Nephron (organoid): ENCODE results near the gene FAM193A.
A peak's percentile ranks its signal among the peaks of the same experiment; 100 is the strongest.
"Not testable (repeated sequence)": the region's sequence is repeated elsewhere in the genome, so short reads cannot be mapped to it uniquely, and the experiment has no call there.

Experiments used
- H3K27ac Mint-ChIP-seq, 3 experiments: 2 replicates each; pipeline ENCODE4 v1.8.0; 2020; ENCODE audit warnings: mixed read lengths in 3 of 3, mild to moderate bottlenecking in 2 of 3, moderate library complexity in 1 of 3
- H3K27me3 Mint-ChIP-seq: 2 replicates; pipeline ENCODE4 v1.8.0; 2021; ENCODE audit warnings: low read depth, mild to moderate bottlenecking, moderate library complexity, mixed read lengths
- H3K36me3 Mint-ChIP-seq: 2 replicates; pipeline ENCODE4 v1.8.0; 2020; ENCODE audit warnings: low read depth, mixed read lengths
- H3K4me1 Mint-ChIP-seq: 2 replicates; pipeline ENCODE4 v1.8.0; 2020; ENCODE audit warnings: mixed read lengths
- H3K4me3 Mint-ChIP-seq, 3 experiments: 2 replicates each; pipeline ENCODE4 v1.8.0; 2020; ENCODE audit warnings: mild to moderate bottlenecking in 3 of 3, mixed read lengths in 3 of 3, moderate library complexity in 2 of 3
- H3K9me3 Mint-ChIP-seq: 2 replicates; pipeline ENCODE4 v1.8.0; 2020; ENCODE audit warnings: mixed read lengths
- TF ChIP-seq, protein P1 (sequence below), 3 experiments: fragments of 200-600 bp; sonication (generic); IDR thresholded peaks; one replicate each; pipeline ENCODE4 v1.5.0; 2021; ENCODE audit warnings: antibody characterized with exemption in 3 of 3; ENCODE audit not compliant: unreplicated experiment in 3 of 3

FAM193A gene

DNA sequence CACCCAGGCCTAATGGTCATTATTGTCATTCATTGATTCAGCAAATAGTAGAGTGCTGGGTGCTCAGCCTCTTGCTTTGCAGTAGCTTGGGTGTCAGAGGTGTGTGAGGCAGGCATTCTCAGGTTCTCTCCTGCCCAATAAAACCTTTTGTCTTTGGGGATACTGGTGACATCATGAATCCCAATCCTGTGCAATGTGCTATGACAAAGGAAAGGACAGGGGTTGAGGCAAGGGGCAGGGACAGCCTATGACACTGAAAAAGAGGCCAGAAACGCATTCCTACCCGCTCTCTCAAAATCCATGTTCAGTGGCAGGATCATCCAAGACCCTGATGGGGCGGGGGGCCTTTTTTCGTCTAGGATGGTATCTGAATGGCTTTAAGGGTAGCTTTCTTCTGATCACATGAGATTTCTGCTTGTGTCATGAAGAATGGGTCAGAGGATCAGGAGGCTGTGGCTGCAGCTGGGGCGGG, 1.5 kb upstream of the FAM193A start:
- no peaks in the 10 kb centered on the region for H3K27me3 Mint-ChIP-seq
- TF ChIP-seq, protein P1, sequence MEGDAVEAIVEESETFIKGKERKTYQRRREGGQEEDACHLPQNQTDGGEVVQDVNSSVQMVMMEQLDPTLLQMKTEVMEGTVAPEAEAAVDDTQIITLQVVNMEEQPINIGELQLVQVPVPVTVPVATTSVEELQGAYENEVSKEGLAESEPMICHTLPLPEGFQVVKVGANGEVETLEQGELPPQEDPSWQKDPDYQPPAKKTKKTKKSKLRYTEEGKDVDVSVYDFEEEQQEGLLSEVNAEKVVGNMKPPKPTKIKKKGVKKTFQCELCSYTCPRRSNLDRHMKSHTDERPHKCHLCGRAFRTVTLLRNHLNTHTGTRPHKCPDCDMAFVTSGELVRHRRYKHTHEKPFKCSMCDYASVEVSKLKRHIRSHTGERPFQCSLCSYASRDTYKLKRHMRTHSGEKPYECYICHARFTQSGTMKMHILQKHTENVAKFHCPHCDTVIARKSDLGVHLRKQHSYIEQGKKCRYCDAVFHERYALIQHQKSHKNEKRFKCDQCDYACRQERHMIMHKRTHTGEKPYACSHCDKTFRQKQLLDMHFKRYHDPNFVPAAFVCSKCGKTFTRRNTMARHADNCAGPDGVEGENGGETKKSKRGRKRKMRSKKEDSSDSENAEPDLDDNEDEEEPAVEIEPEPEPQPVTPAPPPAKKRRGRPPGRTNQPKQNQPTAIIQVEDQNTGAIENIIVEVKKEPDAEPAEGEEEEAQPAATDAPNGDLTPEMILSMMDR (IDR thresholded peaks at IDR 0.05; ENCODE audit: unreplicated experiment in 3 of 3) = no peak
- peak overlapping the region; percentile 95 to 99 (median 96) for H3K27ac Mint-ChIP-seq
- H3K36me3 Mint-ChIP-seq = peaks cover 5% of the 10 kb centered on the region
- peak overlapping the region; percentile 98 to 99 (median 98) for H3K4me3 Mint-ChIP-seq
- peaks cover 5% of the 10 kb centered on the region for H3K4me1 Mint-ChIP-seq
- H3K9me3 Mint-ChIP-seq = no peaks in the 10 kb centered on the region

- Mint-ChIP-seq H3K36me3 (peaks cover 5% of the 10 kb centered on the region), H3K4me1 (peaks cover 5% of the 10 kb centered on the region), H3K4me3 (peak overlapping the region; percentile 98 to 99 (median 98)), H3K27me3 (no peaks in the 10 kb centered on the region), H3K9me3 (no peaks in the 10 kb centered on the region), H3K27ac (peak overlapping the region; percentile 95 to 99 (median 96))
- TF ChIP-seq, protein P1 (IDR thresholded peaks at IDR 0.05; ENCODE audit: unreplicated experiment in 3 of 3) = no peak
Measured at GRCh38 chr4:2535376-2536192, 863 bp upstream of the FAM193A start.

- Mint-ChIP-seq H3K4me3 (peak overlapping the region; percentile 90 to 95 (median 95)), H3K9me3 (no peaks in the 10 kb centered on the region), H3K27ac (peak overlapping the region; percentile 88 to 98 (median 97))
Measured at GRCh38 chr4:2537011-2537830, 774 bp downstream of the FAM193A start.

DNA sequence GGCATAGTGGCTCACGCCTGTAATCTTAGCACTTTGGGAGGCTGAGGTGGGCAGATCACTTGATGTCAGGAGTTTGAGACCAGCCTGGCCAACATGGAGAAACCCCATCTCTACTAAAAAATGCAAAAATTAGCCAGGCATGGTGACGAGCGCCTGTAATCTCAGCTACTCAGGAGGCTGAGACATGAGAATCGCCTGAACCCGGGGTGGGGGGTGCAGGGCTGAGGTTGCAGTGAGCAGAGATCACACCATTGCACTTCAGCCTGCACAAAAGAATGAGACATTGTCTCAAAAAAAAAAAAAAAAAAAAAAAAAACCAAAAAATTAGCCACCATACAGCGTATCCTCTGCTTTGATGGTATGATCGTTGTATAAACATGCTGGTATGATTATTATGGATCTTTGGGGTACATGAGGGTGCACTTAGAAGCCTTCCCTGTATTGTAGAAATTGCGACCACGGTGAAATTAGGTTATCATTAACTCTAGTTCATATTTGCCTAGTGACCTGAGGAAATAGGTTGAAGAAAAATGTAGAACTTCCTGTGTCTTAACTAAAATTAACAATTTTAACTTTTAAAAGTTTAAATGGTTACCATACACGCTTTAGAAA, 7.2 kb downstream of the FAM193A start:
- H3K27me3 Mint-ChIP-seq, H3K4me3 Mint-ChIP-seq, H3K4me1 Mint-ChIP-seq, H3K9me3 Mint-ChIP-seq, H3K27ac Mint-ChIP-seq: not testable (repeated sequence)
- peaks cover 36% of the 10 kb centered on the region for H3K36me3 Mint-ChIP-seq

More at GRCh38 chr4:2537011-2537830, 774 bp downstream of the FAM193A start:
- TF ChIP-seq, protein P1 (IDR thresholded peaks at IDR 0.05; ENCODE audit: unreplicated experiment in 3 of 3) = no peak
- H3K4me1 Mint-ChIP-seq = peaks cover 5% of the 10 kb centered on the region
- H3K27me3 Mint-ChIP-seq = no peaks in the 10 kb centered on the region
- H3K36me3 Mint-ChIP-seq = peaks cover 5% of the 10 kb centered on the region

DNA sequence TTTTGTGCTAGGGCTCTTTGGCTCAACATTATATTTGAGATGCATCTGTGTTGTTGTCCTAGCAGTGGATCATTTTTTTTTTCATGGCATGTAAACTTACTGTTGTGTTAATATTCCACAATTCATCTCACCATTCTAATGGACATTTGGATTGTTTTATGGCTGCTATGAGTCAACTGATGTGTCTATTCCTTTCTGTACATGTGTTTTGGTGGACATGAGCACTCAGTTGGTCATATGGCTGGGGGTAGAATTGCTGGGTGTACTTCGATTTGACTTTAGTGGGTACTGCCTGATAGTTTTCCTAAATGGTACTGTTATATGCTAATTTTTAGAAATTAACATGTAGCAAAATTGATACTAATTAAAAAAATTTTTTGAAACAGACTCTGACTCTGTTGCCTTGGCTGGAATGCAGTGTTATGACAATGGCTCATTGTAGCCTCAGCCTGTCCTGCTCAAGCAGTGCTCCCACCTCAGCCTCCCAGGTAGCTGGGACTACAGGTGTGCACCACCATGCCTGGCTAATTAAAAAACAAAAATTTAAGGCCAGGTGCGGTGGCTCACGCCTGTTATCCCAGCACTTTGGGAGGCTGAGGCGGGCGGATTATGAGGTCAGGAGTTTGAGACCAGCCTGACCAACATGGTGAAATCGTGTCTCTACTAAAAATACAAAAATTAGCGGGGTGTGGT, 9.0 kb downstream of the FAM193A start:
- TF ChIP-seq, protein P1 (IDR thresholded peaks at IDR 0.05; ENCODE audit: unreplicated experiment in 3 of 3) = no peak
- no peaks in the 10 kb centered on the region for H3K27me3 Mint-ChIP-seq
- no peaks in the 10 kb centered on the region for H3K4me1 Mint-ChIP-seq
- H3K36me3 Mint-ChIP-seq = peaks cover 31% of the 10 kb centered on the region
- no peak overlapping the region for H3K27ac Mint-ChIP-seq
- peaks cover 3% of the 10 kb centered on the region for H3K9me3 Mint-ChIP-seq
- H3K4me3 Mint-ChIP-seq = no peak overlapping the region
